Stomach smooth muscle (tissue), 2 donors: ENCODE results near the gene METTL24.

Experiments used
- H3K27ac ChIP-seq: one replicate; pipeline ENCODE4 v1.7.0; 2013; ENCODE audit warnings: mild to moderate bottlenecking, low read length, inconsistent platforms
- H3K27me3 ChIP-seq, 2 donors: one replicate each; pipeline ENCODE4 v1.7.0; 2013; ENCODE audit warnings: low read length in 2 of 2; ENCODE audit not compliant: insufficient read depth in 2 of 2, control insufficient read depth in 1 of 2
- H3K36me3 ChIP-seq, 2 donors: one replicate each; pipeline ENCODE4 v1.7.0; 2013; ENCODE audit warnings: low read length in 2 of 2; ENCODE audit not compliant: control insufficient read depth in 2 of 2, insufficient read depth in 2 of 2
- H3K4me1 ChIP-seq: one replicate; pipeline ENCODE4 v1.7.0; 2013; ENCODE audit warnings: low read length; ENCODE audit not compliant: control insufficient read depth, insufficient read depth
- H3K4me3 ChIP-seq, 2 donors: one replicate each; pipeline ENCODE4 v1.7.0; 2013; ENCODE audit warnings: low read length in 2 of 2
- H3K9ac ChIP-seq, 2 donors: one replicate each; pipeline ENCODE4 v1.7.0; 2013; ENCODE audit warnings: low read length in 2 of 2, mild to moderate bottlenecking in 1 of 2
- H3K9me3 ChIP-seq, 2 donors: one replicate each; pipeline ENCODE4 v1.7.0; 2013; ENCODE audit warnings: low read length in 2 of 2; ENCODE audit not compliant: control insufficient read depth in 2 of 2
- donor health status: healthy.
- donor health status: Pancreatic carcinoma.

Gene METTL24

DNA sequence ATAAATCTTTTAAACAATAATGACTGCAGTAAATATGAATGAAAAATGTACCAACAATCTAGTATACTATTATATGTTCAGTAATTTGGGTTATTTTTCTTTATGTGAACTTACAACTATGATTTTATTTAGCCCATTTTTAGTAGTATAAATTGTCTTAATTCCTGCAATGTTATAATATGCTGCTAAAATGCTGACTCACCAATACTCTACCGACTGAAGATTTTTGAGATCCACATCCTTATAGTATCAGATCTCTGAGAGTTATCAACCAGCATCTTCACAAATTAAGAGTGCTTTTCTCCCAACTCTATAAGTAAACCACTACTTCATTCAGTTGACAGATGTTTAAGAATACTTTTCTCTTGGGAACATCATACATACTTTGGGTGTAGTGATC is 161.3 kb downstream of the METTL24 start:
- no peak overlapping the region for H3K4me3 ChIP-seq

GRCh38 chr6:110195639-110196038 is 162.5 kb downstream of the METTL24 start:
- no peak overlapping the region for H3K4me3 ChIP-seq
- no peaks in the 10 kb centered on the region for H3K9me3 ChIP-seq
- H3K27me3 ChIP-seq: no peaks in the 10 kb centered on the region
- H3K4me1 ChIP-seq: no peaks in the 10 kb centered on the region
- H3K36me3 ChIP-seq: peaks cover 2 to 8% of the 10 kb centered on the region in 2 donors
- H3K9ac ChIP-seq: no peak overlapping the region
- H3K27ac ChIP-seq: no peak overlapping the region

More for the DNA sequence above, 161.3 kb downstream of the METTL24 start:
- H3K9ac ChIP-seq: no peak overlapping the region
- no peaks in the 10 kb centered on the region for H3K9me3 ChIP-seq
- no peaks in the 10 kb centered on the region for H3K27me3 ChIP-seq
- H3K4me1 ChIP-seq: no peaks in the 10 kb centered on the region
- H3K36me3 ChIP-seq: peaks cover 2 to 8% of the 10 kb centered on the region in 2 donors
- H3K27ac ChIP-seq: no peak overlapping the region
